HL-60 (cell line): ENCODE data around the gene RALGPS2.

Source experiments
- CTCF ChIP-seq: IDR thresholded peaks from one replicate; pipeline ENCODE4 v1.5.1; 2011; ENCODE audit warnings: low read length, control low read depth, inconsistent platforms; ENCODE audit not compliant: insufficient read depth
- GABPA ChIP-seq: IDR thresholded peaks from 2 replicates; pipeline ENCODE4 v1.6.1; 2012; ENCODE audit warnings: low read depth
- POLR2AphosphoS5 ChIP-seq: IDR thresholded peaks from 2 replicates; pipeline ENCODE4 v1.6.1; 2012; ENCODE audit warnings: low read depth
- TF ChIP-seq, protein P1 (sequence below): IDR thresholded peaks from 2 replicates; pipeline ENCODE4 v1.6.1; 2012; ENCODE audit warnings: low read depth; ENCODE audit not compliant: insufficient replicate concordance

DNA sequence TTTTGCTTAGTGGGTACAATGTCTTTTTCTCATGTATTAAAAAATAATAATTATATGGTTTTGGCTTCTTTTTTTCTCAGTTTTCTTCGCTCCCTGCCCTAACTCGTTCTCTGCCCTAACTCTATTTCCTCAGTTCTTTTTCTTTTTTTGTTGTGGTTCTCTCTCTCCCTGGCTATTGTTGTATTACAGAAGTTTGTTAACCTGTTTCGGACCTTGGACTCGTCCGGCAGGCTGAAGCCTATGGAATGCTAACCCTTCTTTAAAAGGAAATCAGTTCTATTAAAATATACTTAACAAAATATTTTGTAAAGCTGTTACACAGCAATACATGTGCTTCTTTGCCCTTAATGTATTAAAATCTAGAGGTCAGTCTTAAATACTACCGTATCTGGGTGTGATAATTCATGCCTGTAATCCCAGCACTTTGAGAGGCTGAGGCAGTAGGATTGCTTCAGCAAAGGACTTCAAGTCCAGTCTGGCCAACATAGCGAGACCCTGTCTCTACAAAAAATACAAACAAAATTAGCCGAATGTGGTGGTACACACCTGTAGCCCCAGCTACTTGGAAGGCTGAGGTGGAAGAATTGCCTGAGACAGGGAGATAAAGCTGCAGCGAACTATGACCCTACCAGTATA, 81.7 kb downstream of the RALGPS2 start:
- TF ChIP-seq POLR2AphosphoS5 (no peak), CTCF (no peak), GABPA (no peak)
- TF ChIP-seq, protein P1, sequence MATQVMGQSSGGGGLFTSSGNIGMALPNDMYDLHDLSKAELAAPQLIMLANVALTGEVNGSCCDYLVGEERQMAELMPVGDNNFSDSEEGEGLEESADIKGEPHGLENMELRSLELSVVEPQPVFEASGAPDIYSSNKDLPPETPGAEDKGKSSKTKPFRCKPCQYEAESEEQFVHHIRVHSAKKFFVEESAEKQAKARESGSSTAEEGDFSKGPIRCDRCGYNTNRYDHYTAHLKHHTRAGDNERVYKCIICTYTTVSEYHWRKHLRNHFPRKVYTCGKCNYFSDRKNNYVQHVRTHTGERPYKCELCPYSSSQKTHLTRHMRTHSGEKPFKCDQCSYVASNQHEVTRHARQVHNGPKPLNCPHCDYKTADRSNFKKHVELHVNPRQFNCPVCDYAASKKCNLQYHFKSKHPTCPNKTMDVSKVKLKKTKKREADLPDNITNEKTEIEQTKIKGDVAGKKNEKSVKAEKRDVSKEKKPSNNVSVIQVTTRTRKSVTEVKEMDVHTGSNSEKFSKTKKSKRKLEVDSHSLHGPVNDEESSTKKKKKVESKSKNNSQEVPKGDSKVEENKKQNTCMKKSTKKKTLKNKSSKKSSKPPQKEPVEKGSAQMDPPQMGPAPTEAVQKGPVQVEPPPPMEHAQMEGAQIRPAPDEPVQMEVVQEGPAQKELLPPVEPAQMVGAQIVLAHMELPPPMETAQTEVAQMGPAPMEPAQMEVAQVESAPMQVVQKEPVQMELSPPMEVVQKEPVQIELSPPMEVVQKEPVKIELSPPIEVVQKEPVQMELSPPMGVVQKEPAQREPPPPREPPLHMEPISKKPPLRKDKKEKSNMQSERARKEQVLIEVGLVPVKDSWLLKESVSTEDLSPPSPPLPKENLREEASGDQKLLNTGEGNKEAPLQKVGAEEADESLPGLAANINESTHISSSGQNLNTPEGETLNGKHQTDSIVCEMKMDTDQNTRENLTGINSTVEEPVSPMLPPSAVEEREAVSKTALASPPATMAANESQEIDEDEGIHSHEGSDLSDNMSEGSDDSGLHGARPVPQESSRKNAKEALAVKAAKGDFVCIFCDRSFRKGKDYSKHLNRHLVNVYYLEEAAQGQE = no peak
